ENCODE results near the gene SNAP25.

Gene SNAP25

DNA sequence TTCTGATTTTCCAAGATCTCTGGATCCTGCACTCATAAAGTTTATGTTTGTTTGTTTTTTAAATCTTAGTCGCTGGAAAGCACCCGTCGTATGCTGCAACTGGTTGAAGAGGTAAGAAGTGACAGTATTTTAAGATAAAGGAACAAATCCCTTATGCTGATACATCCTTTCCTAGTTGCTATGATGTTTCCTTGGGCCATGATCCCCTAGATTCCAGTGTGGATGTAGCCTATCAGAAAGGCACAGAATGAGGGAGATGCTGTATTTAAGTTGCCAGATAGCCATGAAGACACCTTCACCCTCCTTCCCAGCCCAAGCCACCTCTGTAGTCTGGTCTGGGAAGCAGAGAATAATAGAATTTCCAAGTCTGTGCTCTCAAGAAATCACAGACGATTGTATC, 59.0 kb downstream of the SNAP25 start:
- no peaks in the 10 kb centered on the region for H3K4me1 ChIP-seq (ENCODE audit: control extremely low read depth in 1 of 4, control insufficient read depth in 4 of 4, insufficient read depth in 4 of 4, low read length in 3 of 4)
- DNase-seq = no peak
- WGBS (ENCODE audit: insufficient coverage) = 100% methylated on average over 3 of the region's 4 CpGs
- no peaks in the 10 kb centered on the region for H3K36me3 ChIP-seq (ENCODE audit: control insufficient read depth in 4 of 4, insufficient read depth in 4 of 4, low read length in 3 of 4)
- H3K9me3 ChIP-seq (ENCODE audit: control extremely low read depth in 1 of 5, control insufficient read depth in 4 of 5, insufficient read depth in 2 of 5, low read depth in 1 of 5, low read length in 4 of 5) = no peaks in the 10 kb centered on the region
- H3K27ac ChIP-seq (ENCODE audit: insufficient read depth in 1 of 2, low read depth in 1 of 2, low read length in 2 of 2, poor library complexity in 1 of 2, severe bottlenecking in 2 of 2) = no peak overlapping the region
- H3K4me3 ChIP-seq (ENCODE audit: control insufficient read depth in 1 of 7, extremely low read depth in 1 of 7, insufficient read depth in 4 of 7, low read depth in 2 of 7, low read length in 6 of 7) = no peak overlapping the region
- ChIA-PET CTCF (no interaction called here), POLR2A (interaction anchor here (1.0 kb wide), 1 partner anchor 55 kb away, joined by 3 read pairs; no protein-coding TSS in a partner anchor)
- no peaks in the 10 kb centered on the region for H3K27me3 ChIP-seq (replicated peaks in 2 of 5; ENCODE audit: control insufficient read depth in 4 of 5, insufficient read depth in 5 of 5, low read length in 4 of 5)

DNA sequence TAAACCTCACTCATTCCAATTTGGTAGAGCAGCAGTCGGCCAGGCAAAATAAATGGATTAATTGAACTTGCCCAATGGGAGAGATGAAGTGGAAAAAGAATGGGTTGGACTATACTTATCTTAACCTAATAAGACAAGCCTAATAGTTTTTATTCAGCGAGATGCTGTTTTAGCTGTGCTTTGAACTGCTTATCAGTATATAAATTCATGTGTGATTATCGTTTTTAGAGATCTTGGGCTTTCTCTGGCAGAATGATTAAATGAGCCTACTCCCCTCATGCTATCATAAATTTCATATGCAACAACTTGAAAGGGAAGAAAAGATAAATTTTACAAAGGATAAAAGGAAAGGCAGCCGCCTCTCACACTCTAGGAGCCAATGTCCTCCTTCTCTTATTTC, 59.8 kb downstream of the SNAP25 start:
- Histone ChIP-seq H3K36me3 (ENCODE audit: control insufficient read depth in 4 of 4, insufficient read depth in 4 of 4, low read length in 3 of 4) (no peaks in the 10 kb centered on the region), H3K27me3 (replicated peaks in 2 of 5; ENCODE audit: control insufficient read depth in 4 of 5, insufficient read depth in 5 of 5, low read length in 4 of 5) (no peaks in the 10 kb centered on the region), H3K9me3 (ENCODE audit: control extremely low read depth in 1 of 5, control insufficient read depth in 4 of 5, insufficient read depth in 2 of 5, low read depth in 1 of 5, low read length in 4 of 5) (no peaks in the 10 kb centered on the region), H3K27ac (ENCODE audit: insufficient read depth in 1 of 2, low read depth in 1 of 2, low read length in 2 of 2, poor library complexity in 1 of 2, severe bottlenecking in 2 of 2) (no peak overlapping the region), H3K4me3 (ENCODE audit: control insufficient read depth in 1 of 7, extremely low read depth in 1 of 7, insufficient read depth in 4 of 7, low read depth in 2 of 7, low read length in 6 of 7) (no peak overlapping the region), H3K4me1 (ENCODE audit: control extremely low read depth in 1 of 4, control insufficient read depth in 4 of 4, insufficient read depth in 4 of 4, low read length in 3 of 4) (no peaks in the 10 kb centered on the region)
- POLR2A ChIA-PET = no interaction called here
- CTCF ChIA-PET = no interaction called here
- no peak for DNase-seq
- WGBS (ENCODE audit: insufficient coverage) = no CpG with 5 or more reads among the region's 4 CpGs

DNA sequence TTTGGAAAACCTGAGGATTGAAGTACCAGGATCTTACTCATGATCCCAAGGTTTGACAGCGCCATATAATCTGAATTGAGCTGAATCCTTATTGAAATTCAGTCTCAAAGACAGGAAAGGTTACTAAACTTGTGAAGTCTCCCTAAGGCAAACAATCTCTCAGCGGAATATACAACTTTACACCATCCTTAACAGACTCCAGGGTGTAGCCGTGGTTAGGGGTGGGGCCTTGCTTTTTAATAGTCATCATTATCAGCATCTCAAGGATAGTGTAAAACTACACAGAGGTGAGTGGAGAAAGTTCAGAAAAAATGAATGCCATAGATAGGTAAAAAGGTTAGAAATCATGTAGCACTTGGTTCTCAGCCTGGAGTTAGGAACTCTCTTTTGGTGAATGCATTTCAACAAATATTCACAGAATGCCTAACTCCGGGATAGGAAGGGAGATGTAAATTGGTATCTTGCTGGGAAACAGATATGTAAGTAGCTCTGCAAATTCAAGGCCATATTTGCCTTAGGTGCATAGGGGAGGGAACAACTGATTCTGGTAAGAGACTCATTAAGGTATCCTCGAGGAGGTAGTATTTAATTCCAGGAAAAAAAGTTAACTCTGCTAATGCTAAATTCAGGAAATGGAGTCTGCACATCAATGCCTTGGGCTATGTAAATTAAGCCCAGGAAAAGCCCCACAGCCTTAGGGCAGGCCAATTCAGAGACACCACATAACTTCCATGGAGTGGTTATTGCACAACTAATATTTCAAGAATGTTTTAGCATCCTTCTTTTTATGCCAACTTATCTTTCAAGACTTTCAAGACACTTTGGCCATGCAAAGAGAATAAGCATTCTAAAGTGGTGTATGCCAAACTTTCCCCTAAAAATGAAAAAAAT, 61.6 kb downstream of the SNAP25 start:
- ChIA-PET CTCF (interaction anchor here (1.1 kb wide), 1 partner anchor 277 kb away, joined by 3 read pairs; no protein-coding TSS in a partner anchor), POLR2A (no interaction called here)

DNA sequence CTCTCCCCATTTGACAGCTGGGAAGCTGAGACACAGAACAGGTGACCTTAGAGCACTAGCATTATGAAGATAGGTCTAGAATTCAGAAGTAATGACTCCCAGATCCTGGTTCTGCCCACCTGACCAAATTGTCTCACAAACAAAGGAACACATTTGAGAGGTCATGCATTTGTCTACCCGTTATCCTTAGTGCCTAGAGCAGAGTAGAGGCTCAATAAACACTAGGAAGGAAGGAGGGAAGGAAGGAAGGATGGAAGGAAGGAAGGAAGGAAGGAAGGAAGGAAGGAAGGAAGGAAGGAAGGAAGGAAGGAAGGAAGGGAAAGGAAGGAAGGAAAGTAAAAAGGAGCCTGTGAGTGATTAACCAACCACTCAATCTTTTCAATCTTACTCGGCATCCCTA, 63.3 kb downstream of the SNAP25 start:
- no peak overlapping the region for H3K27ac ChIP-seq (ENCODE audit: insufficient read depth in 1 of 2, low read depth in 1 of 2, low read length in 2 of 2, poor library complexity in 1 of 2, severe bottlenecking in 2 of 2)
- ChIA-PET CTCF (interaction anchor here (0.8 to 1.1 kb wide), 2 partner anchors 10 to 26 kb away, joined by 3 to 4 read pairs; no protein-coding TSS in a partner anchor), POLR2A (no interaction called here)
- no peaks in the 10 kb centered on the region for H3K9me3 ChIP-seq (ENCODE audit: control extremely low read depth in 1 of 5, control insufficient read depth in 4 of 5, insufficient read depth in 2 of 5, low read depth in 1 of 5, low read length in 4 of 5)
- 82% methylated on average over 1 of the region's 2 CpGs for WGBS (ENCODE audit: insufficient coverage)
- no peaks in the 10 kb centered on the region for H3K27me3 ChIP-seq (replicated peaks in 2 of 5; ENCODE audit: control insufficient read depth in 4 of 5, insufficient read depth in 5 of 5, low read length in 4 of 5)
- H3K4me3 ChIP-seq (ENCODE audit: control insufficient read depth in 1 of 7, extremely low read depth in 1 of 7, insufficient read depth in 4 of 7, low read depth in 2 of 7, low read length in 6 of 7) = no peak overlapping the region
- H3K36me3 ChIP-seq (ENCODE audit: control insufficient read depth in 4 of 4, insufficient read depth in 4 of 4, low read length in 3 of 4) = no peaks in the 10 kb centered on the region
- no peak for DNase-seq
- no peaks in the 10 kb centered on the region for H3K4me1 ChIP-seq (ENCODE audit: control extremely low read depth in 1 of 4, control insufficient read depth in 4 of 4, insufficient read depth in 4 of 4, low read length in 3 of 4)

More for the DNA sequence above, 61.6 kb downstream of the SNAP25 start:
- no peak for DNase-seq
- Histone ChIP-seq H3K36me3 (ENCODE audit: control insufficient read depth in 4 of 4, insufficient read depth in 4 of 4, low read length in 3 of 4) (no peaks in the 10 kb centered on the region), H3K4me3 (ENCODE audit: control insufficient read depth in 1 of 7, extremely low read depth in 1 of 7, insufficient read depth in 4 of 7, low read depth in 2 of 7, low read length in 6 of 7) (no peak overlapping the region), H3K27me3 (replicated peaks in 2 of 5; ENCODE audit: control insufficient read depth in 4 of 5, insufficient read depth in 5 of 5, low read length in 4 of 5) (no peaks in the 10 kb centered on the region), H3K27ac (ENCODE audit: insufficient read depth in 1 of 2, low read depth in 1 of 2, low read length in 2 of 2, poor library complexity in 1 of 2, severe bottlenecking in 2 of 2) (no peak overlapping the region), H3K9me3 (ENCODE audit: control extremely low read depth in 1 of 5, control insufficient read depth in 4 of 5, insufficient read depth in 2 of 5, low read depth in 1 of 5, low read length in 4 of 5) (no peaks in the 10 kb centered on the region), H3K4me1 (ENCODE audit: control extremely low read depth in 1 of 4, control insufficient read depth in 4 of 4, insufficient read depth in 4 of 4, low read length in 3 of 4) (no peaks in the 10 kb centered on the region)
- 92% methylated on average over 3 of the region's 5 CpGs for WGBS (ENCODE audit: insufficient coverage)

DNA sequence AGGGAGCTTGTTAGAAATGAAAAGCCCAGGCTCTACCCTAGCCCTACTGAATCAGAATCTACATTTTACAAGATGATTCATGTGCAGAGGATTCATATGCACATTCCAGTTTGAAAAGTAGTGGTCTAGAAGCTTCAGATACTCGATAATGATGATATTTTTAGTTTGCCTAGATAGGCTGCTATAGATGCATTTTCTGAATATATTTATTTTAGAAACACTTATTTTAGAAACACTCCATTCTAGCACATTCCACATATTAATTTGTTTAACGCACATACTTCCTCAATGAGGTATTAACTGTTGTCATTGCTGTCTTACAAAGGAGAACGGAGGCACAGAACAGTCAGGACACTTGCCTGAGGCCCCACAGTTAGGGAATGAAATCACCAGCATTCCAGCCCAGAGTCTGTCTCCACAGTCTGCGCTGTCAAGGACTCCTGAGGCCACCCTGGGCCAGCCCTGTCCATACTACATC, 64.4 kb downstream of the SNAP25 start:
- no peaks in the 10 kb centered on the region for H3K9me3 ChIP-seq (ENCODE audit: control extremely low read depth in 1 of 5, control insufficient read depth in 4 of 5, insufficient read depth in 2 of 5, low read depth in 1 of 5, low read length in 4 of 5)
- POLR2A ChIA-PET = no interaction called here
- 100% methylated on average over 2 of the region's 4 CpGs for WGBS (ENCODE audit: insufficient coverage)
- H3K36me3 ChIP-seq (ENCODE audit: control insufficient read depth in 4 of 4, insufficient read depth in 4 of 4, low read length in 3 of 4) = no peaks in the 10 kb centered on the region
- CTCF ChIA-PET = no interaction called here
- H3K4me3 ChIP-seq (ENCODE audit: control insufficient read depth in 1 of 7, extremely low read depth in 1 of 7, insufficient read depth in 4 of 7, low read depth in 2 of 7, low read length in 6 of 7) = no peak overlapping the region
- H3K27me3 ChIP-seq (replicated peaks in 2 of 5; ENCODE audit: control insufficient read depth in 4 of 5, insufficient read depth in 5 of 5, low read length in 4 of 5) = no peaks in the 10 kb centered on the region
- no peak overlapping the region for H3K27ac ChIP-seq (ENCODE audit: insufficient read depth in 1 of 2, low read depth in 1 of 2, low read length in 2 of 2, poor library complexity in 1 of 2, severe bottlenecking in 2 of 2)
- no peak for DNase-seq
- no peaks in the 10 kb centered on the region for H3K4me1 ChIP-seq (ENCODE audit: control extremely low read depth in 1 of 4, control insufficient read depth in 4 of 4, insufficient read depth in 4 of 4, low read length in 3 of 4)

DNA sequence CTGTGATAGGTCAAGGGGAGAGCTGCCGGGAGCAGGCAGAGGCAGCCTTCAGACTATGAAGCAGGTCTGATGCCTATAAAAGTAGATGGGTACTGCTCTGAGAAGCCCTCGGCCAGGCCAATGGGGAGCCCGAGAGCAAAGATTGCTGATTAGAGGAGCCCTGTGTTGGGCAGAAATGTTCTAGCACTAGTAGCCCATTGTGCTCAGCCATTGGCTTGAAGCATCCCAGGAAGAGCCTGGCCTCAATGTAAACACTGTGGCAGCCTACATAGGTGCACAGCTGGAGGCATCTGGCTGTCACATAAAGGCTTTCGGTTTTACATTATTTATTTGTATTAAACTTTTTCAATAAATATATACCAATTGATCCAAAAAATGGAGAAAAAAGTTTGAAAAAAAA, 67.7 kb downstream of the SNAP25 start:
- H3K4me1 ChIP-seq (ENCODE audit: control extremely low read depth in 1 of 4, control insufficient read depth in 4 of 4, insufficient read depth in 4 of 4, low read length in 3 of 4) = no peaks in the 10 kb centered on the region
- ChIA-PET CTCF (no interaction called here), POLR2A (interaction anchor here (0.5 kb wide), 1 partner anchor 980 kb away, joined by 3 read pairs; no protein-coding TSS in a partner anchor)
- no peaks in the 10 kb centered on the region for H3K9me3 ChIP-seq (ENCODE audit: control extremely low read depth in 1 of 5, control insufficient read depth in 4 of 5, insufficient read depth in 2 of 5, low read depth in 1 of 5, low read length in 4 of 5)
- H3K27me3 ChIP-seq (replicated peaks in 2 of 5; ENCODE audit: control insufficient read depth in 4 of 5, insufficient read depth in 5 of 5, low read length in 4 of 5) = no peaks in the 10 kb centered on the region
- H3K4me3 ChIP-seq (ENCODE audit: control insufficient read depth in 1 of 7, extremely low read depth in 1 of 7, insufficient read depth in 4 of 7, low read depth in 2 of 7, low read length in 6 of 7) = no peak overlapping the region
- H3K27ac ChIP-seq (ENCODE audit: insufficient read depth in 1 of 2, low read depth in 1 of 2, low read length in 2 of 2, poor library complexity in 1 of 2, severe bottlenecking in 2 of 2) = no peak overlapping the region
- no peaks in the 10 kb centered on the region for H3K36me3 ChIP-seq (ENCODE audit: control insufficient read depth in 4 of 4, insufficient read depth in 4 of 4, low read length in 3 of 4)
- DNase-seq = no peak
- 90% methylated on average over 3 of the region's 4 CpGs for WGBS (ENCODE audit: insufficient coverage)

GRCh38 chr20:10288421-10288820, 69.8 kb downstream of the SNAP25 start:
- Histone ChIP-seq H3K27me3 (replicated peaks in 2 of 5; ENCODE audit: control insufficient read depth in 4 of 5, insufficient read depth in 5 of 5, low read length in 4 of 5) (no peaks in the 10 kb centered on the region), H3K4me1 (ENCODE audit: control extremely low read depth in 1 of 4, control insufficient read depth in 4 of 4, insufficient read depth in 4 of 4, low read length in 3 of 4) (no peaks in the 10 kb centered on the region), H3K9me3 (ENCODE audit: control extremely low read depth in 1 of 5, control insufficient read depth in 4 of 5, insufficient read depth in 2 of 5, low read depth in 1 of 5, low read length in 4 of 5) (no peaks in the 10 kb centered on the region), H3K4me3 (ENCODE audit: control insufficient read depth in 1 of 7, extremely low read depth in 1 of 7, insufficient read depth in 4 of 7, low read depth in 2 of 7, low read length in 6 of 7) (no peak overlapping the region), H3K36me3 (ENCODE audit: control insufficient read depth in 4 of 4, insufficient read depth in 4 of 4, low read length in 3 of 4) (no peaks in the 10 kb centered on the region), H3K27ac (ENCODE audit: insufficient read depth in 1 of 2, low read depth in 1 of 2, low read length in 2 of 2, poor library complexity in 1 of 2, severe bottlenecking in 2 of 2) (no peak overlapping the region)
- 100% methylated on average over 1 of the region's 5 CpGs for WGBS (ENCODE audit: insufficient coverage)
- no peak for DNase-seq
- CTCF ChIA-PET = no interaction called here
- POLR2A ChIA-PET = no interaction called here

Measured in common myeloid progenitor, CD34-positive (primary cell).